CD4-positive, alpha-beta T cell treated with Interleukin-15 for 4 hours (primary cell): ENCODE results near the gene ZDHHC1.
"Not testable (repeated sequence)": the region's sequence is repeated elsewhere in the genome, so short reads cannot be mapped to it uniquely, and the experiment has no call there.

Source experiments
- DNase-seq: peaks from one replicate; pipeline ENCODE4 v3.0.0-alpha.2; 2020; ENCODE audit warnings: low spot score

ZDHHC1 gene

DNA sequence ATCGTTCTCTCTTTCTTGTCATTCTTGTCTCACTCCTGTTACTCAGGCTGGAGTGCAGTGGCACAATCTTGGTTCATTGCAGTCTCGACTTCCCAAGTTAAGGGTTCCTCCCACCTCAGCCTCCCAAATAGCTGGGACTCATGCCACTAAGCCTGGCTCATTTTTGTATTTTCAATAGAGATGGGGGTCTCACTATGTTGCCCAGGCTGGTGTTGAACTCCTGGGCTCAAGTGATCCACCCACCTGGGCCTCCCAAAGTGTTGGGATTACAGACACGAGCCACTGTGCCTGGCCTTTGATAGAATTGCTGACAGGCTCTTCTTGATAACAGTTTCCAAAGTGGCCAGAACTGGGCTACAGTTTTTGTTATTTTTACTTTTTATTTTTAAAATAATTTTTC is 55.2 kb downstream of the ZDHHC1 start:
- no peak for DNase-seq

- not testable (repeated sequence) for DNase-seq
These were observed 56.6 kb downstream of the ZDHHC1 start for GRCh38 chr16:67359540-67360269.

- DNase-seq = no peak
These were observed 58.7 kb downstream of the ZDHHC1 start for GRCh38 chr16:67357561-67357960.

DNA sequence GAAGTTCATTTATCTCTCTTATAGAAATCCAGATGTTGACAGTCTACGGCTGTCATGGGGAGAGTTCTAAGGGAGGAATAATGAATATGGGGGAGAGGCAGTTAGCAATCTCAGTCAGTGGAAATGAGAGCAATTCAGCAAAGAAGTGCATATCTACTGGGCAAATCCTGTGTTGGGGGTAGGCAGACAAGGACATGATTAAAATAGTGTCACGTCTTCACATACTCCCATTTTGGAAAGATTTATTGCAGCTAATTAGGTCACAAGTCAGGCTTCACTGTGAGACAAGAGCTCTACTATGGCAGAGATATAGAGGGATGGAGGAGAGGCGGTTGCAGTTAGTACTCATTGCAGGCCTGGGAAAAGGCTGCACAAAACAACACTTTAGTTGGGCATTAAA is 59.9 kb downstream of the ZDHHC1 start:
- no peak for DNase-seq

DNA sequence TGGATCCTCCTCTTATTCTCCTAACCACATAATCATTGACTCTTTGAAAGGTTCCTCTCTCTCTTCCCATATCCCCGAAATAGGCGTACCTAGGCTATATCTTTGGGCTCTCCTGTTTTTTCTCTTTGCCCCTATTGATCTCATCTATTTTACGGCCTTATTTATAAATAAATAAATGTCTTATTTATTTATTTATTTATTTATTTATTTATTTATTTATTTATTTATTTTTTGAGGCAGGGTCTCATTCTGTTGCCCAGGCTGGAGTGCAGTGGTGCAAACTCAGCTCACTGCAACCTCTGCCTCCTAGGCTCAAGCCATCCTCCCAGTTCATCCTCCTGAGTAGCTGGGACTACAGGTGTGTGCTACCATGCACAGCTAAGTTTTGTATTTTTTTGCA is 63.8 kb downstream of the ZDHHC1 start:
- DNase-seq = not testable (repeated sequence)

- no peak for DNase-seq
These were observed 66.0 kb downstream of the ZDHHC1 start for GRCh38 chr16:67350324-67350723.

GRCh38 chr16:67349172-67349571 is 67.1 kb downstream of the ZDHHC1 start:
- DNase-seq = peak; percentile 36

- DNase-seq = no peak
These were observed 69.9 kb downstream of the ZDHHC1 start for GRCh38 chr16:67346341-67346740.

DNA sequence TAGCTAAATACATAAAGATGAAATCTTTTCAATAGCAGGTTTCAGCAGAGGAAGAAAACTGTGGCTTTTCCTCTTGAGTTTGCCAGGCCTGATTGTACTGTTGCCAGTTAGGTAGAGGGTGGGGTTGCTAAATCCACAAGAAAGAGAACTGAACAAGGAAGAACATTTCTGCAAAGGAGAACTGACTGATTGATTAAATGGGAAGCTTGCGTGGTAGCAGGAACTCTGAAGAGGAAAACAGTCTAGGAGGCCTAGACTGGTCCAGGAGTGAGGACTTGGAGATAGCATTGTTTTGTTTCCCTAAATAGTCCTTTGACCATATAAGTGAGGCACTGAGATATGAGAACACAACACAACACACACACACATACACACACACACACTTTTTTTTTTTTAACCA is 70.9 kb downstream of the ZDHHC1 start:
- no peak for DNase-seq
